VCaP (cell line): ENCODE data around the gene IL10.

ENCODE experiments used
- H3K27ac ChIP-seq: fragments of 450-650 bp; 2 replicates; pipeline ENCODE4 v1.5.1; 2017
- TF ChIP-seq, protein P1 (sequence below): fragments of 450-650 bp; conservative IDR thresholded peaks from 2 replicates; pipeline ENCODE4 v1.5.1; 2017; ENCODE audit warnings: mild to moderate bottlenecking, moderate library complexity

Gene IL10

DNA sequence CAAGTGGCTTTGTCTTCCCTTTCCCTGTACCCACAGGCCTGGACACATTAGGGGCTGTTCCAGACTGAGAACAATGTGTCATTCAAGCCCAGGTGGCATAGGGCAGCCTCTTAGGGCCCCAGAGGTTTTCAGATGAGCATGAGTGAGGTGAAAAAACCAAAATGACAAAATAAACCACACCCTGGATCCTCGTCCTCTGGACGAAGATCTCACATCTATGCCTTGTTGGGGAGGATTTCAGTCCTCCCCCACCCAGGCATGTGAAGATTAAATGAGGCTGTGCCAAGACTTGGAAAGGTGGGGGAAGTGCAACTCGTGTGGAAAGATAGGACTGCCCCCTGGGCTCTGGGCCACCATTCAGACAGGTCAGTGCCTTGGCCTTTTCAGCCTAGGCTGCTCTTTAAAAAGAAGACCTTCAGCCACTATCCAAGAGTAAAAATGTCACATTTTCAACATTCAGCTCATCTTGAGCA is 34.5 kb downstream of the IL10 start:
- TF ChIP-seq, protein P1, sequence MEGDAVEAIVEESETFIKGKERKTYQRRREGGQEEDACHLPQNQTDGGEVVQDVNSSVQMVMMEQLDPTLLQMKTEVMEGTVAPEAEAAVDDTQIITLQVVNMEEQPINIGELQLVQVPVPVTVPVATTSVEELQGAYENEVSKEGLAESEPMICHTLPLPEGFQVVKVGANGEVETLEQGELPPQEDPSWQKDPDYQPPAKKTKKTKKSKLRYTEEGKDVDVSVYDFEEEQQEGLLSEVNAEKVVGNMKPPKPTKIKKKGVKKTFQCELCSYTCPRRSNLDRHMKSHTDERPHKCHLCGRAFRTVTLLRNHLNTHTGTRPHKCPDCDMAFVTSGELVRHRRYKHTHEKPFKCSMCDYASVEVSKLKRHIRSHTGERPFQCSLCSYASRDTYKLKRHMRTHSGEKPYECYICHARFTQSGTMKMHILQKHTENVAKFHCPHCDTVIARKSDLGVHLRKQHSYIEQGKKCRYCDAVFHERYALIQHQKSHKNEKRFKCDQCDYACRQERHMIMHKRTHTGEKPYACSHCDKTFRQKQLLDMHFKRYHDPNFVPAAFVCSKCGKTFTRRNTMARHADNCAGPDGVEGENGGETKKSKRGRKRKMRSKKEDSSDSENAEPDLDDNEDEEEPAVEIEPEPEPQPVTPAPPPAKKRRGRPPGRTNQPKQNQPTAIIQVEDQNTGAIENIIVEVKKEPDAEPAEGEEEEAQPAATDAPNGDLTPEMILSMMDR = no peak
- H3K27ac ChIP-seq = no peak overlapping the region

DNA sequence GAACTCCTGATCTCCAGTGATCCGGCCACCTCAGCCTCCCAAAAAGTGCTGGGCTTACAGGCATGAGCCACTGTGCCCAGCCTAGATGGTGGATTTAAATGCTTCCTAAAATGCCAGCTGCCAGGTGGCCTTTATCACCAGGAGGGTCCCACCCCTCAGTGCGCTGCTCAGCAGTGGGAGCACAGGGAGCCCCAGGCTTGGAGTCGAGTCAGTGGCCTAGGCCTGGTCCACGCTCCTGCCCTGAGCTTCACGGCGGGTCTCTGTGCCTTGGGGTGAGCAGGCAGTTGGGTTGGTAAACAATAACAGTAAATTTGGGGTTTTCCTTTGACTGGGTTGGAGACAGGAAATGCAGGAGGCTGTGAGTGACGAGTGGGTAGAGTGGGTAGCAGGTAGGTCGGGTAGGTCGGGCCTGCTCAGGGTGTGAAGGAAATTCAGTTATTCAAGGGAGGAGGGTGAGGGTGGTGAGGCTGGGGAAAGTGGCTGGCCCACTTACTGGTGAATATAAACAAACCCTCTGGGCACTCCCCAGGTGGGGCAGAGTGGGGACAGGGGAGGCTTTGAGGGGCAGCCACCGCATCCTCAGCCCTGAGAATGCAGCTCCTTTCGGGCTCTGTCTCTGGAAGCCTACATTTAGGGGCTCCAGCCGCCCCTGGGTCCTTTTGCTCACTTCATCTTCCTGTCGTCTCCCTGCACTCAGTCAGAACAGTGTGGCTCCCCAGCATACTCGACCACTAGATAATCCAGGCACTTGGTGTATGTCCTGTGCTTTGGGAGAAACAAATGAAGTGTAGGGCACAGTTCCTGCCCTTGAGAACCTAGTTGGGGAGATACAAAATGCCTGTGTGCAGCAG is 35.2 kb downstream of the IL10 start:
- no peak overlapping the region for H3K27ac ChIP-seq
- TF ChIP-seq, protein P1 = no peak

DNA sequence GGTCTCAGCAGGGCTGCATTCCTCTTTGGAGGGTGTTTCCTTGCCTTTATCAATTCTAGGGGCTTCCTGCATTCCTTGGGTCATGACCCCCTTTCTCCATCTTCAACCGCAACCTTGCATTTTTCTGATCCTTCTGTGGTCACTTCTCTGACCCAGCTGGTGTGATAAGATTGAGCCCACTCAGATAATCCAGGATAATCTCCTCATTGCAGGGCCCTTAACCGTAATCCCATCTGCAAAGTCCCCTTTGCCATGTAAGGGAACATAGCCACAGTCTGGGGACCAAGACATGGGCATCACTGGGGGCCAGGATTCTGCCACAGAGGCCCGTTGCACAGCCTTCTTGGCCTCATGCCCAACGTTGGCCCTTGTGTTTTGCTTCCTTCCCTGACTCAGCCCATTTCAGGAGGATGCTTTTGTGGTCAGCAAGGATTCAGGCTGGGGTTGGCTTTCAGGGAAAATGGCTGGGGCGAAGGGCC is 36.7 kb downstream of the IL10 start:
- no peak overlapping the region for H3K27ac ChIP-seq
- TF ChIP-seq, protein P1 = no peak

DNA sequence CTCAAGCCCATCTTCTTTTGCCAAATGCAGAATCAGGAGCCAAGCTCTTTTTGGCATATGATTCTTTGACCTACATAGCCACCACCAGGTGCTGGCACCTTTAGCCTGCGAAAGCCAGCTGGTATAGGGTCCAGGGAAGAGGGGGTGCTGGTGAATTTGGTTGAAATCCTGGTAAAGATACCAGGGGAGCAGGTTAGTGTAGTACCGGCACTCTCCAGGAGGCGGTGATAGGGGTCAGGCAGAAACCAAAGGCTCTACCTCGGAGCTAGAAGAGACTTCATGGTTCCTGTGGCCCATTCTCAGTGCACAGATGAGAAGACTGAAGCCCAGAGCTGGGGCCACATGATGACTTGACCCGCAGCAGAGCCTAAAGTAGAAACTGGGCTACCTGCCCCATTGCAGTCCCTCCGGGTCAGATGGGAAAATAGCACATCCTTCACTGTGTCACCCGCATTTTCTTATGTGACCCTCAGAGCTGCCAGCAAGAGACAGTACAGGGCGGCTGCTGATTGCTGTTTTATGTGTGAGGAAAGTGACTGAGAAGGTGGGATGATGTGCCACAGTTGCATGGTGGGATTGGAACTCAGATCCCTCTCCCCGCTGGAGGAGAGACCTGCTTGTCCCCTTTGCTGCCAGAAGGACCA is 37.7 kb downstream of the IL10 start:
- H3K27ac ChIP-seq = no peak overlapping the region
- TF ChIP-seq, protein P1 = peak; percentile 76

DNA sequence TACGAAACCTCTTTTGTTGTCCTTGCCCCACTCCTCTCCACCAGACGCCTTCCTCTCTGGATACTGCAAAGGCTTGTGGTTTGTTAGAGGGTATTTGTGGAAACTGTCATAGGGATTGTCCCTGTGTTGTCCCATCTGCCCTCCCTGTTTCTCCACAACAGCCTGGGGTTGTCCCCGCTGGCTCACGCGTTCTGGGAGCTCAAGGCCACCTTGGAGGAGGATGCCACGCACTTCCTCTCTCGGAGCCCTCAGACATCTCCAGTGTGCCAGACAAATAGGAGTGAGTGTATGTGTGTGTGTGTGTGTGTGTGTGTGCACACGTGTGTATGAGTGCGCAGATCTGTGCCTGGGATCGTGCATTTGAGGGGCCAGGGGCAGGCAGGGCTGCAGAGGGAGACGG is 39.3 kb downstream of the IL10 start:
- TF ChIP-seq, protein P1 = no peak
- H3K27ac ChIP-seq = no peak overlapping the region

DNA sequence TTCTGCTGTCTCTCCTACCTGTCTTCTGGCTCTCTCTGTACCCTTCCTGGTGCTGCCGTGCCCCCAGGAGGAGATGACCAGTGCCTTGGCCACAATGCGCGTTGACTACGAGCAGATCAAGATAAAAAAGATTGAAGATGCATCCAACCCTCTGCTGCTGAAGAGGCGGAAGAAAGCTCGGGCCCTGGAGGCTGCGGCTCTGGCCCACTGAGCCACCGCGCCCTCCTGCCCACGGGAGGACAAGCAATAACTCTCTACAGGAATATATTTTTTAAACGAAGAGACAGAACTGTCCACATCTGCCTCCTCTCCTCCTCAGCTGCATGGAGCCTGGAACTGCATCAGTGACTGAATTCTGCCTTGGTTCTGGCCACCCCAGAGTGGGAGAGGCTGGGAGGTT is 39.8 kb downstream of the IL10 start:
- H3K27ac ChIP-seq = no peak overlapping the region
- TF ChIP-seq, protein P1 = no peak

DNA sequence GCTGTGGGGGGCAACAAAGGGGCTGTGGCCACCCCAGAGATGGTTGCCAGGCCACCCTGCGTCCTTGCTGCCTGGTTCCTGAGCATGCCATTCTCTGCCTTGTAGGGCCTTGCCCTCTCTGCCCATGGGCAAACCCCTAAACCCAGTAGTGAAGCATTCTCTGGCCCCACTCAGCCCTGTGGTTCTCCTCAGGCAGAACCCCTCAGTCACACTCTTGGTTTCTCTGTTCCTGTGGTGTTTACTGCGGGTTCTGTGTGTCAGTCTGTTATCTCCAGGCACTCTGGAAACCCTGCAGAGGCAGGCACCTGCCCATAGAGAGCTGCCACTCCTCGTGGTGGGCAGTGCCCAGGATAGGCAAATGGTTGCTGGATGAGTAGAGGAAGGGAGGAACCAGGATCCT is 42.8 kb downstream of the IL10 start:
- no peak overlapping the region for H3K27ac ChIP-seq
- TF ChIP-seq, protein P1 = no peak
